ENCODE results near the gene ALDH1A3.

The ALDH1A3 gene

DNA sequence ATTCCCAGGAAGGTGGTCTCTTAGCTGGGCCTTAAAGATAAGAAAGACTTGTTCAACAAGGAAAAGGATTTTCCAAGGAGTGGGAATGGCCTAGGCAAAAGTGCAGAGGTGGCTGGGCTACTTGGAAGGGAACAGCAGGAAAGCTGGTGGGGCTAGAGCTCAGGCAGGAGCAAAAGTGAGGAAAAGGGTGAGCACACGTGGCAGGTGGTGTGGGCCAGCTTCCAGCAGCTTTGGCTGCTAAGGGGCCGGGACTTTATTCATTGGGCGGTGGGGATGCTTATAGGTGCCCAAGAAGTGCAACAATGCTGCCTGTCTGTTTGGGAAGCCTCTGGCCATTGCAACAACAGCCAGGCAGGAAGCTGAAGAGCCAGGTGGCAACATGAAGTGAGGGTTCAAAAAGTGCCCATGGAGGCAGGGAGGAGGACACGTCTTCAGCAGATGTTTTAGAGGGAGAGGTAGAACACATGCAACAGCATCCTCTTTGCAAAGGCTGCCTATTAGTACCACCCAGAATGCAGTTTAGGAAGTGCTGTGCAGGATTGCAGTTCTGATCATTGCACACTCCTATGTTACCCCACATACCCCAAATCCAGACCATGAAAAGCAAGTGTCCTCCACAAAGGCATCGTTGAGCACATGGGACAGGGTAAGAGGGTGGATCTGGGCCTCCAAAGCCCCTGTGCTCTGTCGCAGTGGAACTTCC is 13.8 kb downstream of the ALDH1A3 start:
- H3K36me3 ChIP-seq (ENCODE audit: control insufficient read depth in 2 of 2, insufficient read depth in 1 of 2, low read length in 2 of 2): peaks cover 0 to 63% of the 10 kb centered on the region in 2 experiments; a peak in 1 of 3 replicates
- no peaks in the 10 kb centered on the region for H3K9me3 ChIP-seq (ENCODE audit: control insufficient read depth, insufficient read depth, low read depth, low read length)
- peak; percentile 66; the same call in 1 of the 2 replicates for TF ChIP-seq ZFP3 (tag by site-specific recombination; IDR thresholded peaks at IDR 0.05; ENCODE audit: low read depth)
- TF ChIP-seq OVOL3 (tag by site-specific recombination; IDR thresholded peaks at IDR 0.05): no peak
- TF ChIP-seq ZNF302 (tag by site-specific recombination; IDR thresholded peaks at IDR 0.05; ENCODE audit: low read depth): no peak
- no peak overlapping the region for H3K4me3 ChIP-seq (ENCODE audit: low read depth, low read length)
- H3K27ac ChIP-seq (ENCODE audit: extremely low read depth, low read depth, low read length): no peak overlapping the region
- CTCF ChIA-PET: interaction anchor here (0.6 kb wide), 1 partner anchor 16 kb away, joined by 4 read pairs; no protein-coding TSS in a partner anchor
- POLR2A ChIA-PET: no interaction called here
- H3K4me1 ChIP-seq (ENCODE audit: control insufficient read depth, insufficient read depth, low read length): no peaks in the 10 kb centered on the region

DNA sequence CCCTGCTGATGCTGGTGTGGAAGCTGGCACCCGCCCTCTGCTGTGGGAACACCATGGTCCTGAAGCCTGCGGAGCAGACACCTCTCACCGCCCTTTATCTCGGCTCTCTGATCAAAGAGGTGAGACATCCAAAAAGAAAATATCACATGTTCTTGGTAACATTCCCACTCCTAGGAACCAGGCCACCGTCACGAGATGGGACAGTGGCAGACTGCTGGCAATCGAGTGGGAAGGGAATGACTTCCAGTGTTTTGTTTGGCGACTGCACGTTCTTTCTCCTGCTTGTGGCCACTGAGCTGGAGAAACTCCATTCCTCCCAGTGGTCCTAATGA is 14.3 kb downstream of the ALDH1A3 start:
- H3K9me3 ChIP-seq (ENCODE audit: control insufficient read depth, insufficient read depth, low read depth, low read length): no peaks in the 10 kb centered on the region
- TF ChIP-seq ZNF585B (tag by site-specific recombination; IDR thresholded peaks at IDR 0.05): no peak
- no peak for TF ChIP-seq PRDM2 (tag by site-specific recombination; IDR thresholded peaks at IDR 0.05; ENCODE audit: borderline replicate concordance)
- no peak for TF ChIP-seq ZNF404 (tag by site-specific recombination; IDR thresholded peaks at IDR 0.05)
- no peak for TF ChIP-seq ZNF426 (tag by site-specific recombination; IDR thresholded peaks at IDR 0.05)
- no peak for TF ChIP-seq KLF8 (tag by site-specific recombination; IDR thresholded peaks at IDR 0.05)
- TF ChIP-seq ZNF423 (tag by site-specific recombination; IDR thresholded peaks at IDR 0.05): no peak
- TF ChIP-seq GFI1B (tag by site-specific recombination; IDR thresholded peaks at IDR 0.05): no peak
- no peak for TF ChIP-seq ZNF280D (tag by site-specific recombination; IDR thresholded peaks at IDR 0.05)
- no peak for TF ChIP-seq ZEB2 (tag by site-specific recombination; IDR thresholded peaks at IDR 0.05)
- no peak for TF ChIP-seq ZNF473 (tag by site-specific recombination; IDR thresholded peaks at IDR 0.05)
- TF ChIP-seq OSR2 (tag by site-specific recombination; IDR thresholded peaks at IDR 0.05): no peak
- no peak for TF ChIP-seq BCL6B (tag by site-specific recombination; IDR thresholded peaks at IDR 0.05)
- TF ChIP-seq ZBTB1 (tag by site-specific recombination; IDR thresholded peaks at IDR 0.05): no peak
- no peak for TF ChIP-seq RBAK (tag by site-specific recombination; IDR thresholded peaks at IDR 0.05)
- TF ChIP-seq ZNF701 (tag by site-specific recombination; IDR thresholded peaks at IDR 0.05): no peak
- no peak for TF ChIP-seq ZNF169 (tag by site-specific recombination; IDR thresholded peaks at IDR 0.05)
- TF ChIP-seq KLF16 (tag by site-specific recombination; IDR thresholded peaks at IDR 0.05): no peak
- no peak for TF ChIP-seq SP7 (tag by site-specific recombination; IDR thresholded peaks at IDR 0.05)
- TF ChIP-seq ZBTB21 (tag by site-specific recombination; IDR thresholded peaks at IDR 0.05): no peak
- TF ChIP-seq ZNF302 (tag by site-specific recombination; IDR thresholded peaks at IDR 0.05; ENCODE audit: low read depth): no peak
- CTCF ChIA-PET: interaction anchor here (0.6 kb wide), 1 partner anchor 17 kb away, joined by 4 read pairs; no protein-coding TSS in a partner anchor
- POLR2A ChIA-PET: no interaction called here
- H3K27ac ChIP-seq (ENCODE audit: extremely low read depth, low read depth, low read length): no peak overlapping the region
- H3K4me1 ChIP-seq (ENCODE audit: control insufficient read depth, insufficient read depth, low read length): no peaks in the 10 kb centered on the region
- H3K4me3 ChIP-seq (ENCODE audit: low read depth, low read length): no peak overlapping the region
- H3K36me3 ChIP-seq (ENCODE audit: control insufficient read depth in 2 of 2, insufficient read depth in 1 of 2, low read length in 2 of 2): peaks cover 0 to 63% of the 10 kb centered on the region in 2 experiments; a peak in 1 of 3 replicates
